Right renal pelvis (tissue), 4 donors: ENCODE data around the gene CD93. TPM values are rescaled to one million over a fixed set of nuclear protein-coding genes. Genes with fewer than 3 reads are reported as not detected.

Experiments
- DNase-seq, 4 donors: peaks; one replicate each; pipeline ENCODE4 v3.0.0-alpha.2; 2013; ENCODE audit warnings: low read depth in 4 of 4, low spot score in 3 of 4, missing footprints in 1 of 4
- polyA plus RNA-seq, 4 donors: library from polyadenylated mRNA; unstranded; fragments of 120-200 nt; gene quantifications; one replicate each; pipeline ENCODE4 v1.2.1, GENCODE V29; 2013; ENCODE audit not compliant: insufficient read length in 4 of 4

CD93 gene
- polyA plus RNA-seq, 4 donors = 42.6 to 50.1 (median 47.0) TPM

DNA sequence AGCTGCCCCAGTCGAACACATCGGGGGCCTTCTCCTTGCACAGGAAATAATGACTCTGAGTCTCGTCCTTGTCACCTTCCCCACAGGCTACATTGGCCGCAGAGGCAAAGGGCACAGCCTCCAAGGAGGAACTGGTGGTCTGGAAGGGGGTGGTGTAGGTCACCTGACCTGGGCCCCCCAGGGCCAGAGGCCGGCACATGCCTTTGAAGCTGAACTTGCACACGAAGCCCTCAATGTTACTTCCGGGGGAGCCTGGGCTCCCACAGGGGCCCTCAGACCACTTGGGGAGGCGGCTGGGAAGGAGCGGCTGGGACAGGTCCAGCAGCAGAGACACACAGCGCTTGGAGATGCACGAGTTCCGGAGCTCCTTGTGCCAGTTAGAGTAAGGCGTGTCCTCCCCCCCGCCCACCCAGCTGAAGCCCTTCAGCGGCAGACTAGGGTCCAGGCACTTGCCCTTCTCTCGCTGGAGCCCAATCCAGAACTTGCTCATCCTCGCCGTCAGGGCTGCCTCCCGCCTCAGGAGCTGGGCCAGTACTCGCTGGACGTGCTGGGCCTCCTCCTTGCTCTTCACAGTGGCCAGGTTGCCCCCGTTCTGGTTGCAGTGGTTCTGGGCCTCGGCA lies 578 bp downstream of the CD93 start:
- no peak for DNase-seq

GRCh38 chr20:23084845-23085365 lies 1.2 kb downstream of the CD93 start:
- no peak for DNase-seq

GRCh38 chr20:23084282-23084844 lies 1.8 kb downstream of the CD93 start:
- no peak for DNase-seq

DNA sequence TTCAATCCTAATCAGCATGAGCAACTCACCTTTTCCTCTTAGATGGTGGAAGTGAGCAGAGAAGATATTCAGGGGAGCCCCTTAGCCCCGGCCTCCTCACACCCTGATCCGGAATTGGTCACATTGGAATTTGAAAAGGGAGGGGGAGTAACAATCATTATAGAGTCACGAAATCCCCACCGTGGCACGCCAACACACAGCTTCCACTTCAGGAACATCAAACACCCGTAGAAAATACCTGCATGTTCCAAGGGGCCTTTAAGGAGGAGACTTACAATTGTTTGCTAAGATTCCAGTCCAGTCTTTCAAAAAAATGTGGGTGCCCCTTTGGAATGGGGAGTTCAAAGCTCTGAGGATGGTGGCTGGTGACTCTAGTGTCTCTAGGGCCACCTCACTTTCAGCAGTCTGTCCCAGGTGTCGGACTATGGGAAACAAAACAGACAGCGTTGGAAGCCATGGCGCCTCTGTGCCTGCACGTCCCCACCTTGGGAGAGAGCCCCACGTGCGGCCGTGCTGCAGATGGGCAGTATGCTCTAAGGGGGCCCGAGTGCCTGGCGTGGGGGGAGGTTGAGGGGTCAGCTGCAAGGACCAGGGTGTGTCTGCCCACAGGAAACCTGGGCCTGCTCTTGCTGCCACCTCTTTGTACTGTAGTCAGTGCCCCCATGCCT lies 2.4 kb downstream of the CD93 start:
- DNase-seq = no peak

GRCh38 chr20:23082846-23083552 lies 3.1 kb downstream of the CD93 start:
- no peak for DNase-seq

- DNase-seq = no peak
Measured at GRCh38 chr20:23081263-23081819, 4.8 kb downstream of the CD93 start.

GRCh38 chr20:23080521-23080920 lies 5.6 kb downstream of the CD93 start:
- DNase-seq = no peak

DNA sequence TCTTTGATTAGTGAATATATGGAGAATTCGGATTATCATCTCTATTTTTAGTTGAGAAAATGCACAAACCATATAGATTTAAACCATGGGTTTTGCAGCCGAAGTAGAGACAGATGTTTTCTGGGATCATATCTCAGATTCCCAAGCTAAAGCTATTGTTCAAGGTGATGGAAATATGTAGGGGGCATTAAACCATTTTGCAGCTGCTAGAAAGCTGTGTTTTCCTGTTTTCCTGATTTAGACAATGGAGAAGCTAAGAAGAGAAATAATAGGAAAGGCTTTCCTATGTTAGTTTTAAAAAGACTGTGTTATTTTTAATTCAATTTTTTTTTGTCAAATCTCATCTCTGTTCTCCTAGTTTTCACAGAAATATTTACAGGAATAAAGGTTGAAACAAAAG lies 6.2 kb downstream of the CD93 start:
- DNase-seq = no peak

- no peak for DNase-seq
Measured at GRCh38 chr20:23079016-23079351, 7.1 kb downstream of the CD93 start.

DNA sequence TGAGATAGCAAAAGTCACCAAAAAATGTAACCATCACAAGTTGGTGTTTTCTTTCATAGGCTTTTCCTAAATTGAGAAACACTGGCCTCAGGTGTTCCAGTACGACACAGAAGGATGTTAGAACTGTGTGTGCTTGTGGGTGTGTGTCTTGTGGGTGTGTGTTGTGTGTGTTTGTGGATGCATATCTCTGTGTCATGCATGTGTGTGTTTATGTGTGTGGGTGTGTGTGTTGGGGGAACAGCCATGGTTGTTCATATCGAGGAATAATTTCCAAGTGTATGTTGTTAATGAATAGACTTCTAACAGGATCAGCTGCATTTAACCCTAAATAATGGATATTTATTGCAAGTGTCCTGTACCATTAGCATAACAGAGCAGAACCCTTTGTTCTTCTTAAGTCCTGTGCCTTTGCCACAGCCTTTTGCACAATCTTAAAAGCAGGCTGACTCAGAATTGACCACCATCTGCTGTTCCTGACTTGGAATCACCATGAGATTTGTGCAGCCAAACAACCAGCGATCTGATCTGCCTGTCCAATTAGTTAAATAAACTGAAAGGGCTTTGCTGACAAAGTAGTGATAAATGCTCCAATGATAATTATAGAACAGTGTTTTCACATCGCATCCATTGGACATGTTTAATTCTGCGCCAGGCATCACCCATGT lies 7.6 kb downstream of the CD93 start:
- DNase-seq = no peak

DNA sequence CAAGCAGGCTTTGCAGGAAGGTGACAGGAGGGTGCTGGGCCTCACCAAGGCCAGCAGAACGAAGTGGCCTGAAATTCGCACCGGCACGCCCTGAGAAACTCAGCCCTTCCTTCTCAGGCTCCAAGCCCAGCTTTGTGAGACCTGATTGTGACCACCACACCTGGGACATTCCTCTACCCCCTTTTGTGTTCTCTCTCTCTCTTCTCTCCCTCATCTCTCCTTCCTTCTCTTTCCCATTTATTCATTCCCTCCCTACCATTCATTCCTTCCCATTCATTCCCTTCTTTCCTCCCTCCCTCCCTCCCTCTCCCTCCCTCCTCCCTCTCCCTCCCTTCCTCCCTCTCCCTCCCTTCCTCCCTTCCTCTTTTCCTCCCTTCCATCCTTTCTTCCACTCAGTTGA lies 8.8 kb downstream of the CD93 start:
- DNase-seq = no peak

GRCh38 chr20:23074052-23074451 lies 12.1 kb downstream of the CD93 start:
- no peak for DNase-seq

DNA sequence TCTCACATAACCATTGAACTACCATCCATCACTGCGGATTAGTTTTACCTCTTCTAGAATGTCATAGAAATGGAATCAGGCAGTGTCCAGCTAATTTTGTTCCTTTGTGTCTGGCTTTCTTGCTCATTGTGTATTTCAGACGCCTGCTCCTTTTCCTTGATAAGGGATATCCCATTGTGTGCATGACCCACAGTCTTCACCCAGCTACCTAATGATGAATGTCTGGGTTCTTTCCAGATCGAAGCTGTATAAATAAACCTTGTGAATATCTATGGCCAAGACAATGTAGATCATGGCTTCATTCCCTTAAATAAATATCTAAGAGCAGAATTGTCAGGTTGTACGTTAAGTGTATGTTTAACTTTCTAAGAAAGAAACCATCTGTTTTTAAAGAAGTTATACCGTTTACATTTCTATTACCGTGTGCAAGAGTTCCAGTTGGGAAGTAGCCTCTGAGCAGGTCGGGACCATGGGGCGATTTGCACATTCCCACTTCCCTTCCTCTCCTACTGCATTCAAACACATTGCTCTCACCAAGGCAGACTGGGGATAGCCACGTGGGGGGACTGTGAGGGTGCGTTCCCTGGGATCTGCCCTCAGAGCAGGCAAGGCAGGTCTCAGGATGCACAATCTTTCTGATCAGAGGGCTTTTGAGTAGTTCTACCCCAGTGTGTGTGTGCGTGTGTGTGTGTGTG lies 13.1 kb downstream of the CD93 start:
- DNase-seq = no peak

DNA sequence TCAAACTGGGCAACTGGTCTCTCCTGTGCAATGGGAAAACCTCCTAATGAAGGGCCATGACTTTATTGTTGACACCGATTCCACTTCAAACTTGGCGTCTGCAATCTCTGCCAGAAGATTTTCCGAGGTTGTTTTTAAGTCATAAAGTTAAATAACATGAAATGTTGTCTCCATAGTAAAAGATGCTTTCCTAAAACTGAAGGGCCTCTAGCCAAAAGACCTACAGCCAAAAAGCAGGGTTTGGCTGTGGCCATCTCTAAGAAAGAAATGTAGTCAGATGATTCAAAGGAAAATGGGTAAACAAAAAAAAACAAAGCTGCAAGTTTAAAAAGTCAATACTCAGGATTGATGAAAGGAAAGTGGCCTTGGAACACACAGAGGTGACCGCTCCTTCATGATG lies 14.1 kb downstream of the CD93 start:
- no peak for DNase-seq

- no peak for DNase-seq
Measured at GRCh38 chr20:23071398-23071797, 14.7 kb downstream of the CD93 start.

GRCh38 chr20:23069108-23069507 lies 17.0 kb downstream of the CD93 start:
- no peak for DNase-seq

- no peak for DNase-seq
Measured at GRCh38 chr20:23068283-23068682, 17.8 kb downstream of the CD93 start.

GRCh38 chr20:23066772-23067171 lies 19.4 kb downstream of the CD93 start:
- DNase-seq = no peak

DNA sequence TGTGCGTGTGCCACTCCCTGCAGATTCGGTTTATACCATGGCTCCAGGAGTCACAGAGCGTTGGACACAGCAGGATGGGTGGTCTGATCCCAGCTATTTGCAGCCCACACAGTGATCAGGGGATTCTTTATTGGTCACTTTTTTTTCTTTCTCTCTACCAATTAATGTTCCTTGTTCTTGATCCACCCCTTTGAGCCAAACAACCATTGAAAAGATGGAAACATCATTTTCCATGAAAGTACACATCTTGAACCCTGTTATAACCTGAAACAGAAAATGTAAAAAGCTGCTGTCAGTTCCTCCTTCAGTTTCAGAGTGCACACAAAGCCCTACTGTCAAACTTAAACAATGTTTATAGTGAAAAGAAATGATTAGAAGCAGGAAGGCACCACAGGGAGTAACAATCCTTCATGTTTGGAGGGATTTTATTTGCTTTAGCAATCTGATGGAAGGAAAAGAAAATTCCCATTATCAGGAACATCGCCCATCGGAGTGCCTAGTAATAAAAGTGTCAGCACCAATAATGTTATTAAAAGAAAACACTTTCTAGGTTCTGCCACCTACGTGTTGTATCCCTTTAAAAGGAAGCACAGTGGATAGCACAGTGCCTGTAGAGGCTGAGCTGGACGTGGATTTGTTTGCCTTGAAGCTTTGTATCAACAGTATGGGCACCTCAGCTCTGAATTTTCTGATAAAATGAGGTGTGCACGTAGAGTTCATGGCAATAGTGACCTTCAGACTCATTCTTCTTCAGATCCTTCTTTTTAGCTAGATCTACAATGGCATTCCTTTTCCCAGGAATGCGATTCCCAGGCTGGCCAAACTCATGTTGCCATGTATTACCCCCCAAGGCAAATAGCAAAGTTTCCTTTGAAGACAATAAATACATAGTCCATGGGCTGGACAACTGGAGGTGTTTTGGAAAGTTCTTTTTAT lies 20.6 kb downstream of the CD93 start:
- no peak for DNase-seq
